GM12878 (cell line): Measurements from ENCODE around the gene SNED1. TPM values are rescaled to one million over a fixed set of nuclear protein-coding genes. Genes with fewer than 3 reads are reported as not detected.

ENCODE experiments used
- ATAC-seq: fragments of 200-7000 bp; cut with Tn5 transposase; 3 replicates; pipeline ENCODE4 v1.9.1; 2020; ENCODE audit warnings: mild to moderate bottlenecking, moderate library complexity
- BruUV-seq: library from RNA; stranded (reverse); fragments of 400-500 nt; replicated peaks from 2 replicates; lab custom pipeline; 2021; lab: Mats Ljungman, UMichigan
- CTCF ChIA-PET: fragments of 300-600 bp; sonication (Branson Sonifier 250); formaldehyde crosslinking; extraction: SDS; loops from one replicate; lab custom pipeline; 2021; ENCODE audit warnings: inconsistent platforms; lab: Yijun Ruan, JAX
- POLR2A ChIA-PET: fragments of 350-600 bp; formaldehyde crosslinking; extraction: SDS; loops from one replicate; lab custom pipeline; 2021; ENCODE audit warnings: inconsistent platforms; lab: Charles Lee
- RAD21 ChIA-PET: fragments of 300-600 bp; sonication (Branson Sonifier 250); formaldehyde crosslinking; loops from one replicate; lab custom pipeline; 2023; ENCODE audit warnings: antibody characterized with exemption; ENCODE audit not compliant: unreplicated experiment; lab: Charles Lee
- SMC1A ChIA-PET: fragments of 300-600 bp; sonication (Branson Sonifier 250); formaldehyde crosslinking; loops from one replicate; lab custom pipeline; 2023; ENCODE audit not compliant: unreplicated experiment, uncharacterized antibody; lab: Charles Lee
- DNase-seq: peaks from one replicate; pipeline ENCODE4 v3.0.0-alpha.2; 2011; ENCODE audit warnings: low read depth, low spot score
- FAIRE-seq: peaks from 3 replicates; lab custom pipeline; 2011; peaks lifted over from hg19 to GRCh38; lab: Jason Lieb, UNC
- H2AFZ ChIP-seq: 2 replicates; pipeline ENCODE4 v1.6.0; 2011; ENCODE audit warnings: low read depth, low read length, control low read depth; ENCODE audit not compliant: control insufficient read depth
- H3K27ac ChIP-seq: 2 replicates; pipeline ENCODE4 v1.5.1; 2011; ENCODE audit warnings: control low read depth; ENCODE audit not compliant: control insufficient read depth, insufficient read depth
- H3K27me3 ChIP-seq, 2 experiments: replicated peaks in 1 of 2; 2 replicates each; pipeline versions ENCODE4 v1.6.0 to v1.6.1; 2011; ENCODE audit warnings: low read length in 1 of 2; ENCODE audit not compliant: control insufficient read depth in 2 of 2, insufficient read depth in 2 of 2
- H3K36me3 ChIP-seq, 2 experiments: 2 replicates each; pipeline ENCODE4 v1.5.1; 2011; ENCODE audit warnings: low read length in 1 of 2; ENCODE audit not compliant: control insufficient read depth in 2 of 2, insufficient read depth in 2 of 2
- H3K4me1 ChIP-seq: 2 replicates; pipeline ENCODE4 v1.6.1; 2011; ENCODE audit warnings: mild to moderate bottlenecking, low read length, moderate library complexity, mixed read lengths; ENCODE audit not compliant: control insufficient read depth, insufficient read depth
- H3K4me2 ChIP-seq: 2 replicates; pipeline ENCODE4 v1.6.0; 2011; ENCODE audit warnings: control low read depth; ENCODE audit not compliant: control insufficient read depth, insufficient read depth
- H3K4me3 ChIP-seq: fragments of 200-600 bp; sonication (generic); 2 replicates; pipeline ENCODE4 v1.5.1; 2016
- H3K79me2 ChIP-seq: 2 replicates; pipeline ENCODE4 v1.6.0; 2011; ENCODE audit warnings: low read length; ENCODE audit not compliant: control insufficient read depth, insufficient read depth
- H3K9ac ChIP-seq: 2 replicates; pipeline ENCODE4 v1.8.0; 2011; ENCODE audit warnings: low read length, control low read depth, mixed read lengths; ENCODE audit not compliant: control insufficient read depth, insufficient read depth
- H3K9me3 ChIP-seq: replicated peaks from 3 replicates; pipeline ENCODE4 v1.5.1; 2011; ENCODE audit warnings: mild to moderate bottlenecking, low read length; ENCODE audit not compliant: control insufficient read depth, insufficient read depth
- H4K20me1 ChIP-seq: 2 replicates; pipeline ENCODE4 v1.6.0; 2011; ENCODE audit not compliant: control insufficient read depth, insufficient read depth
- POLR2A ChIP-seq: IDR thresholded peaks from 2 replicates; pipeline ENCODE4 v1.6.1; 2011; ENCODE audit warnings: low read depth, mild to moderate bottlenecking, low read length
- SMAD5 ChIP-seq: IDR thresholded peaks from 2 replicates; pipeline ENCODE4 v1.6.1; 2016; ENCODE audit warnings: antibody characterized with exemption, low read depth
- STAT3 ChIP-seq: IDR thresholded peaks from 2 replicates; pipeline ENCODE4 v1.6.1; 2011; ENCODE audit warnings: low read depth, low read length, improper control_type of control experiment
- USF2 ChIP-seq: IDR thresholded peaks from 2 replicates; pipeline ENCODE4 v1.6.1; 2011; ENCODE audit warnings: low read depth, low read length, improper control_type of control experiment, borderline replicate concordance
- ZNF274 ChIP-seq: IDR thresholded peaks from one replicate; pipeline ENCODE4 v1.8.0; 2011; ENCODE audit not compliant: insufficient read length, insufficient read depth
- WGBS: methylation state at CpG from one replicate; pipeline ENCODE4 v1.1.6; 2016; ENCODE audit warnings: low lambda C conversion rate; ENCODE audit not compliant: insufficient replicate concordance, insufficient coverage; ENCODE audit errors: missing lambda C conversion rate; 5-methylcytosine and 5-hydroxymethylcytosine counted together
- in situ Hi-C: fragments of 300-500 bp; cut with MboI; formaldehyde crosslinking; loops from 9 replicates; pipeline ENCODE4 v1.14.3; 2018; ENCODE audit warnings: mixed read lengths
- intact Hi-C: fragments of 100-400 bp; cut with micrococcal nuclease; formaldehyde crosslinking; loops from one replicate; pipeline ENCODE4 v1.14.2; 2022; ENCODE audit not compliant: unreplicated experiment
- polyA plus RNA-seq, 11 experiments: library from polyadenylated mRNA; depleted of rRNA in 4 of 11; unstranded in 6 of 11; stranded (reverse) in 5 of 11; fragments of >200 nt; fragmentation: Nextera tagmentation in 4 of 11; fragmentation: Illumina TruSeq in 1 of 11; extraction: Ambion mirVana in 4 of 11; extraction: Trizol in 1 of 11; gene quantifications; 1 replicate in 1 of 11; 2 replicates in 10 of 11; pipeline versions ENCODE4 v1.2.1 to v1.2.3, GENCODE V29; 2011 to 2016; ENCODE audit warnings: inconsistent platforms in 2 of 11, missing spikeins in 2 of 11, low read depth in 1 of 11
- total RNA-seq, 4 experiments: library from RNA; depleted of rRNA in 3 of 4; stranded (reverse); fragments of >200 nt in 3 of 4; fragmentation: Illumina TruSeq in 1 of 4; extraction: Trizol in 1 of 4; gene quantifications; 2 replicates each; pipeline versions ENCODE4 v1.2.1 to v1.2.3, GENCODE V29; 2013 to 2021

SNED1 gene
- total and polyA plus RNA-seq, 10 of the 15 experiments (the other 5 are each of a cell fraction or from before 2014, with no cell fraction given): 0.05 to 8.4 (median 3.0) TPM

- no peak overlapping the region for H3K27ac ChIP-seq
- no peak for DNase-seq
- CTCF ChIA-PET: interaction anchor here (0.6 kb wide), 1 partner anchor 646 kb away, joined by 3 read pairs; no protein-coding TSS in a partner anchor
- ATAC-seq: no peak
- no peak overlapping the region for H3K9ac ChIP-seq
- TF ChIP-seq SMAD5: no peak
- TF ChIP-seq POLR2A: no peak
- TF ChIP-seq ZNF274: no peak
- in situ Hi-C loops: no loop called here
- no peak overlapping the region for H3K4me2 ChIP-seq
- no peaks in the 10 kb centered on the region for H4K20me1 ChIP-seq
- no peak overlapping the region for H2AFZ ChIP-seq
- POLR2A ChIA-PET: no interaction called here
- RAD21 ChIA-PET: interaction anchor here (0.6 kb wide), 1 partner anchor 340 kb away, joined by 3 read pairs; no protein-coding TSS in a partner anchor
- peaks cover 0 to 3% of the 10 kb centered on the region in 2 experiments; a peak in 3 of 4 replicates for H3K27me3 ChIP-seq
- FAIRE-seq: no peak
- SMC1A ChIA-PET: no interaction called here
- no peaks in the 10 kb centered on the region for H3K4me1 ChIP-seq
- no TSS peak for BruUV-seq
- peaks cover 5% of the 10 kb centered on the region for H3K9me3 ChIP-seq
- intact Hi-C loops: no loop called here
- WGBS: 51% methylated on average over 11 of the region's 11 CpGs
- no peaks in the 10 kb centered on the region for H3K79me2 ChIP-seq
- no peaks in the 10 kb centered on the region for H3K36me3 ChIP-seq
- H3K4me3 ChIP-seq: no peak overlapping the region
Measured at GRCh38 chr2:241002275-241003046, 4.0 kb downstream of the SNED1 start.

- no peak for ATAC-seq
- Histone ChIP-seq H3K9me3 (peaks cover 5% of the 10 kb centered on the region), H3K79me2 (no peaks in the 10 kb centered on the region), H3K27ac (no peak overlapping the region), H2AFZ (no peak overlapping the region), H3K4me2 (no peak overlapping the region), H3K9ac (no peak overlapping the region), H3K27me3 (peaks cover 0 to 3% of the 10 kb centered on the region in 2 experiments; a peak in 3 of 4 replicates), H3K4me3 (no peak overlapping the region), H3K4me1 (no peaks in the 10 kb centered on the region), H4K20me1 (no peaks in the 10 kb centered on the region), H3K36me3 (no peaks in the 10 kb centered on the region)
- ChIA-PET CTCF (no interaction called here), POLR2A (no interaction called here), SMC1A (no interaction called here), RAD21 (no interaction called here)
- intact Hi-C loops: no loop called here
- in situ Hi-C loops: no loop called here
- WGBS: 0% methylated on average over 1 of the region's 7 CpGs
- no peak for FAIRE-seq
- TF ChIP-seq USF2 (no peak), STAT3 (no peak)
- DNase-seq: no peak
- BruUV-seq: no TSS peak
Measured at GRCh38 chr2:241003047-241003360, 4.6 kb downstream of the SNED1 start.
